ENCODE data around the gene CNOT8.
"Not testable (repeated sequence)": the region's sequence is repeated elsewhere in the genome, so short reads cannot be mapped to it uniquely, and the experiment has no call there.

CNOT8 gene

GRCh38 chr5:154866841-154867240 is 8.4 kb downstream of the CNOT8 start:
- no peak for DNase-seq

DNA sequence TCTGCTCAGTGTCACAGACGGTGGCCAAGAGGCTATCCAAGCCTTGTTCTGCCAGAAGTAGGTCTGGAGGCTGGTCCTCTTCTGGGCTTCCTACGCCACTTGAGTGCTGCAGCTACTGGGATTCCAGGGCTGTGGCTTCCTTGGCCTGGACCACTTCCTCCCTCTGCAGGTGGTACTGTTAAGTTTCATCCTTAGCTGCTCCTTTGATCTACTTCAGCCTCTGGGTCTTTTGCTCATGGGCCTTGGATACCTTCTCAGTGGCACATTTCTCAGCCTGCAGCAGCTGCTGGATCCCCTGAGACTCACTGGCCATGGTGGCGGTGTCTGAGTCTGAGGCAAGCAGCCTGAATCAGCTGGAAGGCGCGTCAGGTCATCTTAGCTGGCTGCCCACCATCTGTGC is 10.3 kb downstream of the CNOT8 start:
- no peak for DNase-seq

GRCh38 chr5:154871734-154872133 is 13.3 kb downstream of the CNOT8 start:
- DNase-seq = no peak

- DNase-seq = no peak
These were observed 15.4 kb downstream of the CNOT8 start for GRCh38 chr5:154873791-154874331.

GRCh38 chr5:154878642-154879335 is 20.4 kb downstream of the CNOT8 start:
- no peak for DNase-seq

DNA sequence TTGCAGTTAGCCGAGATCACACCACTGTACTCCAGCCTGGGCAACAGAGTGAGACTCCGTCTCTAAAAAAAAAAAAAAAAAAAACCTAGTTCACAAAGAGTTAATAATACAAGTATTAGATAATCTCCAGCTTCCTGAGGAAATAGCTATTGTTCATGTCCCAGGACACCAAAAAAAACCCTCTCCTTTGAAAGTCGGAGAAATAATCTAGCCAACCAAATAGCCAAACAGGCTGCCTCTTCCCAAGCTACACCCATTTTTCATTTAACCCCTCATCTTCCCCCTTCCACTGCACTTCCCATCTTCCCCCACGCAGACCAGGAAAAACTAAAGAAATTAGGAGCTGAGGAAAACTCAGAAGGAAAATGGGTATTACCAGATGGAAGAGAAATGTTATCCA is 23.6 kb downstream of the CNOT8 start:
- DNase-seq = no peak

GRCh38 chr5:154884424-154884823 is 26.0 kb downstream of the CNOT8 start:
- DNase-seq = no peak

- no peak for DNase-seq
These were observed 27.0 kb downstream of the CNOT8 start for GRCh38 chr5:154885439-154885838.

- DNase-seq = no peak
These were observed 33.9 kb downstream of the CNOT8 start for GRCh38 chr5:154892369-154892771.

DNA sequence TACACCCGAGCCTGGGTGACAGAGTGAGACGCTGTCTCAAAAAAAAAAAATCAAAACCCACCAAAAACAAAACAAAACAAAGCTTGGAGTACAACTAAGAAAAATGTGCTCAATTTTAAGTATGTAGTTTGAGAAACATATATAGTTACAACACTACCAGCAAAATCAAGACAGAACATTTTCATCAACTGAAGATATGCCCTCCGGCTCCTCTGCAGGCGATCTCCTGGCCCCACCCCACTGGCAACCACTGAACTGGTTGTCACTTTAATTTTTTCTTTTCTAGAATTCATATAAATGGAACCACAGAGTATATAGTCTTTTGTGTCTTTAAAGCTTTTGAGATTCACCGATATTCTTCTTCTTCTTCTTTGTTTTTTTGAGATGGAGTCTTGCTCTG is 35.0 kb downstream of the CNOT8 start:
- DNase-seq = no peak

DNA sequence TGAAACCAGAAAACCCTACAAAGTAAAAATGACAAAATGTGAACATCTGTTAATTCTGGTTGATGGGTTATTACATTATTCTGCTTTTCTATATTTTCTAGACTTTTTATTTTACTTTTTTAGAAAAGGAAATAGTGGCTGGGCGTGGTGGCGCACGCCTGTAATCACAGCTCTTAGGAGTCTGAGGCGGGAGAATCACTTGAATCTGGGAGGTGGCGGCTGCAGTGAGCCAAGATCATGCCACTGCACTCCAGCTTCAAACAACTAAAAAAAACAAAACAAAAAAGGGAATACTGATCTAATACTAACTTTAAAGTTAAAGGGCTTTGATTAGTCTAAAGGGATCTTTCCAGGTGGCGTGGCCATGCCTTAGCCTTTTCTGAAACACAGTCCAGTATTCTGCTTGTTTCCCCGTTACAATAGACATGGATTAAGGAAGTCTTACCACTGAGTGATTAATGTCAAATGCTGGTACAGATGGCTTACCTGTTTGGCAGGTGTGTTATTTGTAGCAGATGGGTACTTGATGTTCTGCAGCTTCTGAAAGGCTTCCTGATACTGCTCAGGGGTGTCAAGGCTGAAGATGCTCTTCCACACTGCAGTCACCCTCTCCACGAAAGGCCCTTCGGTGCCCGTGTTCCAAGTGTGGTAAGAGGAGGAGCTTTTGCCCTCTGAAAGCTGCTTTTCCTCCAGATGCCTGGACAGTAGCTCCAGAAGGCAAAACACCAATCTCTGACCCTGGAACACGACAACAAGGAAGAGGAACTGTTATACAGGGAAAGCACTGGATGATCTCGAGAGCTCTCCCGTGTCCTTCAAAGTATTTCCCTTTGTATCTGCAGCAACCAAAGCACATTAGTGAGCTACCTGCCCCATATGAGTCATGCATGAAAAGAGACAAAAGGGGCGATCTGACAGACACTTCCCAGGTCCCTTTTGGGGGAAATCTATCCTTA is 37.5 kb downstream of the CNOT8 start:
- DNase-seq = no peak

DNA sequence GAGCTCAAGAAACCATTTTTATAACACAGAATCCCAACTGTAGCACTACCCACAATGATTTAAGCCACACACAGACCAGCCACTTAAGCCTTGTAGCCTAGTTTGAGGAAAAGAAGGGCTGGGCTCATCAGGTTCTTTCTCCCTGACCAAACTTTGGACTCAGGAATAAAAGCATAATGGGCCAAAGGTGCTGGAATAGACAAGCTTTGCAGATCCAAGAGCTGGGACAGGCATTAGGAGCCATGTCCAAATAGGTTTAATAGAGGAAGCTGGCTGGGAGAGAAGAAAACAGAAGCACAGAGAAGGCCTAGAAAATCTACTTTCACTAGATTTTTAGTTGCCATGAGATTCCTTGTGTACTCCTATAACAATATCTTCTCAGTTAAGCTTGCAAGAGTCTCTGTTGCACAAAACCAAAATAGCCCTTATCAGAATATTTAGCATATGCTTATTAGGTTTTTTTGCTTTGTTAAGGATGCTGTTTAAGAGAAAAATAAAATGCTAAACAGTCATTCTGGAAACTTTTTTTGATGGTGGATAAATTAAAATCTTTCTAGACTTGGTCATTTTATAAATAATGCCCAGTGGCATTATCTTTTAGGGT is 38.2 kb downstream of the CNOT8 start:
- DNase-seq = no peak

GRCh38 chr5:154898210-154898609 is 39.8 kb downstream of the CNOT8 start:
- DNase-seq = no peak

GRCh38 chr5:154899151-154899816 is 40.9 kb downstream of the CNOT8 start:
- DNase-seq = no peak

DNA sequence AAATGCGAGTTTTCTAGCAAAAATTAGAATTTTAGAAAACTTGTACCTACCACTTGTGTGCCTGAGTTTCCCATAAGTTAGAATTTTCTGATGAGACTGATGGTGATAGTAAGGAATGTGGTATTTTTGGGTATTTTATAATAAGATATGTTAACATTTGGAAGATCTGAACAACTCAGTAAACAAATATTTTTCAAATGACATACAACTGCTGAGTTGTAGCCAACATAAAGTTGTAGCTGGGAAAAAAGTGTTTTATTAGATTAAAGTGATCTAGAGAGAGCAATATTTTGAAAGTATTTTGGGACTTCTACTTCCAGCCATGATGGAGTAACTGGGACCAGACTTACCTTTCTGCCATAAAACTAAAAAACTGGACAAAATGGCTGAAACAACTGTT is 41.6 kb downstream of the CNOT8 start:
- no peak for DNase-seq

GRCh38 chr5:154901276-154901675 is 42.8 kb downstream of the CNOT8 start:
- DNase-seq = no peak

- no peak for DNase-seq
These were observed 43.5 kb downstream of the CNOT8 start for GRCh38 chr5:154901913-154902312.

- DNase-seq = not testable (repeated sequence)
These were observed 47.2 kb downstream of the CNOT8 start for GRCh38 chr5:154905601-154906000.

DNA sequence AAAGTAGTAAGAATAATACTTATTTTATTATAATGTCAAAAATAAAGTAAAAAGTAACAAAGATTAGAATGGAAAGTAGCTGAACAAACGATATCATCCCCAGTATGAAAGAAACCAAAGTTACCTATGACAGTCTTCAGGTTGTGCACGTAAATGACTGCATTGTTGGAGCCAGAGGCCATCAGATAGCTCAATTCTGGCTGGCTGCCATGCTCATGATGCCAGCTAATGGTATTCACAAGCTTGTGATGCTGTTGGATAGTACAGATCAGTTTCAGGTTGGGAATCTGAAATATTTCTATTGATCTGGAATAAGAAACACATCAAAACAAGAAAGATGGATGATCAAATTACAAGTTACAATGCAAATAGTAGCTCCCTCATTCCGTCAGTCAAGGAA is 58.4 kb downstream of the CNOT8 start:
- DNase-seq = no peak

DNA sequence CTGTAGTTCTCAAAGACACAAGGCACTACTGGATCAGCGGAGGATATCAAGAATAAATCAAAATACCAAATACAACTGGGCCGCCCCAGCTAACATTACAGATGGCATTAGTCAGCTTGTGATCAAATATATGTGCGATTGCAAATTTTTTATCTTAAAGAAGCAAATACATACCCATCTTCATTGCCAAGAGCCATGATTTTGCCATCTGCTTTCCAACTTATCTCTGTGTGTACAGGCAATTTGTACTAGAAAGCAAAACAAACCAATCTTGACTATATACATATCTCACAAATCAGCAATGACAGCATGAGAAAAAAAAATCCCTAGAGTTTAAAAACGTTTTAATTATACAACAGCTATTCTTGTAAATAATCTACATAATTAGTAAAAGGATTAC is 59.3 kb downstream of the CNOT8 start:
- no peak for DNase-seq

DNA sequence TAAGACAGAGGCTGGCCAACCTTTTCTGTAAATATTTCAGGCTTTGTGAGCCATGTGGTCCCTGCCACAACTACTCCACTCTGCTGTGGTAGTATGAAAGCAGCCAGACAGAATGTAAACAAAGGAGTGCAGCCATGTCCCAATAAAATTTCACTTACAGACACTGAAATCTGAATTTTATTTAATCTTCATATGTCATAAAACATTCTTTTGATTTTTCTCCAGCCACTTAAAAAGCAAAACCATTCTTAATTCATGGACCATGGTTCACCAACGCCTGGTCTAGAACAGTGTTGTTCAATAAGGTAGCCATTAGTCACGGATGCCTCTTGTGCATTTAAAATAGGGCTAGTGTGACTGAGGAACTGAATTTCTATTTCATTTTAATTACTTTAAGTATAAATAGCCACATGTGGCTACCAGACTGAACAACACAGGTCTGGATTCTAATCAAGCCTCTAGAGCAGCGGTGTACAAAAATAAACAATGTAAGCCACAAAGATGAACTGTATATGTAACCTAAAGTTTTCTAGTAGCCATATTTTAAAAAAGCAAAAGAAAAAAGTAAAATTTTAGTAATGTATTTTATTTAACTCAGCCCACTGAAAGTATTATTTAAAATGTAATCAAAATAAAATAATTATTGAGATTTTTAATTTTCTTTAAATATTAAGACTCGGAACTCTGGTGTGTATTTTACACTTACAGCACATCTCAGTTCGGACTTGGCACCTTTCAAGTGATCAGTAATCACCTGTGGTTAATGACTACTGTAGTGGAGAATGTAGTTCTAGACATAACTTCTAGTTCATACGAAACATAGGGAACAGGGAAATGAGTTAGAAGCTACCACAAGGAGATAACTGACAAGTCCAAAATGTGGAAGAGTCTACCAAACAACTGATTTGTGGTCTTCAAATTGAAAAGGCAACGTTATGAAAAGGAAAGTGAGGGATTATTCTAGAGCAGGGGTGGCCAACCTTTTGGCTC is 65.3 kb downstream of the CNOT8 start:
- no peak for DNase-seq
